ENCODE measurements around the gene LRBA. TPM values are rescaled to one million over a fixed set of nuclear protein-coding genes. Genes with fewer than 3 reads are reported as not detected.

LRBA gene
- polyA plus RNA-seq, 1 experiment = 23.4 TPM

DNA sequence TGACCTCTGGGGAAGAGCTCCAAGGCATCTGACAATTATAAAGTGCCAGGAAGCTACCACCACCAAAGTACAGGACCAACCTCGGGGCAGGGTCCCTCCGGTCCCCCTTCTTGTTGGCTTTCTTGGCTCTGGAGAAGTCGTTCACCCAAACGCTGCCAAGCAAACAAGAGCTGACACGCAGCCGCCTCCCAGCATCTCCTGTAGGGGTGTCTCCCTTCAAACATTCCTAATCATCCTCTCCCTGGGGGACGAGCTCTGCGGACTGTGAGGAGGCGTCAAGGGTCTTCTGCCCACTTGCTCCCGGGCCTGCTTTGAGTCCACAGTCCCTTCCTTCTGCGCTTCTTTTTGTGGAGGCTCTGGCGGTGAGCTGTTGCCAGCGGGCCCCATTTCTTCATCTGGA is 592.0 kb downstream of the LRBA start:
- Histone ChIP-seq H3K4me3 (ENCODE audit: low read depth, low read length) (no peak overlapping the region), H3K9me3 (ENCODE audit: control insufficient read depth, insufficient read depth, low read length) (no peaks in the 10 kb centered on the region), H3K27me3 (ENCODE audit: control insufficient read depth, insufficient read depth, low read length) (no peaks in the 10 kb centered on the region), H3K27ac (ENCODE audit: low read depth, low read length) (no peak overlapping the region)
- TF ChIP-seq, protein P1, sequence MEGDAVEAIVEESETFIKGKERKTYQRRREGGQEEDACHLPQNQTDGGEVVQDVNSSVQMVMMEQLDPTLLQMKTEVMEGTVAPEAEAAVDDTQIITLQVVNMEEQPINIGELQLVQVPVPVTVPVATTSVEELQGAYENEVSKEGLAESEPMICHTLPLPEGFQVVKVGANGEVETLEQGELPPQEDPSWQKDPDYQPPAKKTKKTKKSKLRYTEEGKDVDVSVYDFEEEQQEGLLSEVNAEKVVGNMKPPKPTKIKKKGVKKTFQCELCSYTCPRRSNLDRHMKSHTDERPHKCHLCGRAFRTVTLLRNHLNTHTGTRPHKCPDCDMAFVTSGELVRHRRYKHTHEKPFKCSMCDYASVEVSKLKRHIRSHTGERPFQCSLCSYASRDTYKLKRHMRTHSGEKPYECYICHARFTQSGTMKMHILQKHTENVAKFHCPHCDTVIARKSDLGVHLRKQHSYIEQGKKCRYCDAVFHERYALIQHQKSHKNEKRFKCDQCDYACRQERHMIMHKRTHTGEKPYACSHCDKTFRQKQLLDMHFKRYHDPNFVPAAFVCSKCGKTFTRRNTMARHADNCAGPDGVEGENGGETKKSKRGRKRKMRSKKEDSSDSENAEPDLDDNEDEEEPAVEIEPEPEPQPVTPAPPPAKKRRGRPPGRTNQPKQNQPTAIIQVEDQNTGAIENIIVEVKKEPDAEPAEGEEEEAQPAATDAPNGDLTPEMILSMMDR (IDR thresholded peaks at IDR 0.05; ENCODE audit: low read depth, low read length) = no peak
- ChIA-PET POLR2A (no interaction called here), CTCF (no interaction called here)
- no peak for DNase-seq (ENCODE audit: low read depth, low spot score)

DNA sequence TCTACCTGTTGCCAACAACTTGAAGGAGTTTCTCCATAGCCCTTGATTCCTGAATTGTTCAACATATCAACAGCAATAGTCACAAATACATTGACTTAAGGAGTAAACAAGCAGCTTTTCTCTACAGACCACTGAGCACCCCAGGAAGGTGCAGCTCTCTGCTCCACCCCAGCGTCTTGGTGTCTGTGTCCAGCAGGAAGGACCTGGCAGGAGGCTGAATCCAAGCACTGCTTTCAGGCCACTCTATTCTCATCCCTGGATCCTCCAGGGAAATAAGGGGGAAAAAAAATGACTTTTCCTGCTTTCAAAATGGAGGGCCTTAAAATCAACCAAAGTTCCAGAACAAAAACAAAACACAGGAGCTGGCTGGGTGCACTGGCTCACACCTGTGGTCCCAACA is 593.5 kb downstream of the LRBA start:
- POLR2A ChIA-PET = no interaction called here
- DNase-seq (ENCODE audit: low read depth, low spot score) = no peak
- CTCF ChIA-PET = no interaction called here
- H3K4me3 ChIP-seq (ENCODE audit: low read depth, low read length) = no peak overlapping the region
- no peaks in the 10 kb centered on the region for H3K9me3 ChIP-seq (ENCODE audit: control insufficient read depth, insufficient read depth, low read length)
- H3K27me3 ChIP-seq (ENCODE audit: control insufficient read depth, insufficient read depth, low read length) = no peaks in the 10 kb centered on the region
- no peak overlapping the region for H3K27ac ChIP-seq (ENCODE audit: low read depth, low read length)
- TF ChIP-seq, protein P1 (IDR thresholded peaks at IDR 0.05; ENCODE audit: low read depth, low read length) = no peak

DNA sequence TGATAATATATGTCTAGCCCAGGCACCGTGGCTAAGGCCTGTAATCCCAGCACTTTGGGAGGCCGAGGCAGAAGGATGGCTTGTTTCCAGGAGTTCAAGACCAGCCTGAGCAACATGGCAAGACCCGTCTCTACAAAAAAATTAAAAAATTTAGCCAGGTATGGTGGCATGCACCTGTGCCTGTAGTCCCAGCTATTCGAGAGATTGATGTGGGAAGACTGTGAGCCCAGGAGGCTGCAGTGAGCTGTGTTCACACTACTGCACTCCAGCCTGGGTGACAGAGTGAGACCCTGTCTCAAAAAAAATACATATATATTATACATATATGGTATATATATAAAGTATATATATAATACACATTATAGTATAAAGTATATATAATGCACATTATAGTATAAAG is 595.1 kb downstream of the LRBA start:
- no peak for DNase-seq (ENCODE audit: low read depth, low spot score)
- H3K27me3 ChIP-seq (ENCODE audit: control insufficient read depth, insufficient read depth, low read length) = no peaks in the 10 kb centered on the region
- no peak overlapping the region for H3K27ac ChIP-seq (ENCODE audit: low read depth, low read length)
- CTCF ChIA-PET = interaction anchor here (0.6 to 0.7 kb wide), 2 partner anchors 131 to 518 kb away, joined by 3 to 6 read pairs; no protein-coding TSS in a partner anchor
- TF ChIP-seq, protein P1 (IDR thresholded peaks at IDR 0.05; ENCODE audit: low read depth, low read length) = no peak
- no peaks in the 10 kb centered on the region for H3K9me3 ChIP-seq (ENCODE audit: control insufficient read depth, insufficient read depth, low read length)
- POLR2A ChIA-PET = no interaction called here
- H3K4me3 ChIP-seq (ENCODE audit: low read depth, low read length) = no peak overlapping the region

DNA sequence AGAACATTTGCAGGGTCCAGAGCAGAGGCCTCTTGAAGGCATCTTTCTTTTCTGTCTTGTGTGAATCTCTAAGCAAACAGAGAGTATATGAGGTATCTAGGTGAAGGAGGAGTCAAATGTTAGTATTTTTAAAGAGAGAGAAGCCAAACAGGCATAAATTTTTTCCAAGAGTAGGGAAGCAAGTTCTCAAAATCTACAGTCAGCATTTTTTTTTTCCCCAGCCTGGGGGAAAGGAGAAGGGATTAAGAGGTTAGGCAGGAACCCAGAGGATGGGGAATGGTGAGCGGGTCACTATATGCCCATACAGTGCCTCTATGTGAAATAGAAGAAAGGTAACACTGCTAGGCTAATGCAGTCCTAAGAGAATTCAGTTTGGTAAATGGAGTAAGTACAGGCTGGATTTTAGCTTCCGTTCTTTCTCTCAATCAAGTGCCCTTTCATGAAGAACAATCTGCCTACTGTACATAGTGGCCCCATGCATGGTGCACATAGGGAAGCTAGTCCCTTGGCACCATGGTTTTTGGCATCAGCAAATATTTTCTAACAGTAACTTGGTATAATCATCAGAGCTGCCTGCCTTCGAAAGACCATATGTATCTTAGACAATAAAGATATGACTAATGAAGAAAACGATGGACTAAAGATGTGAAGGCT is 596.2 kb downstream of the LRBA start:
- POLR2A ChIA-PET = no interaction called here

DNA sequence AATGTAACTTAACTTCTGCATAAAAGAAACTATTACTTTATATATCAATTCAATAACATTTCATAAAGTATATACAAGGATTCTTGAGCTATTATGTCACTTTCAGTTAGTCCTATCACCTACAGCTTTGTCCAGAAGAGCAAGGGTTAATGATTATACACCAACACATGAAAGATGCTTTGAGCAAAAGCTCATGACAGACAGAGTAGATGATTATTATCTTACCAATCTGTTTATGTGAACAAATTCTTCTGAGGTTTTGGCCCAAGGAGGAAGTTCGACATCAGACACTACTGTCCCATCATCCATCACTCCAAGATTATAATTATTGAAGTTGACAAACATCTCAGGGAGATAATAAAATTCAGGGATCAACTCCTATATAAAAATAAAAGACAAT is 599.9 kb downstream of the LRBA start:
- TF ChIP-seq, protein P1 (IDR thresholded peaks at IDR 0.05; ENCODE audit: low read depth, low read length) = no peak
- DNase-seq (ENCODE audit: low read depth, low spot score) = no peak
- ChIA-PET CTCF (no interaction called here), POLR2A (no interaction called here)
- Histone ChIP-seq H3K4me3 (ENCODE audit: low read depth, low read length) (no peak overlapping the region), H3K27me3 (ENCODE audit: control insufficient read depth, insufficient read depth, low read length) (no peaks in the 10 kb centered on the region), H3K27ac (ENCODE audit: low read depth, low read length) (no peak overlapping the region), H3K9me3 (ENCODE audit: control insufficient read depth, insufficient read depth, low read length) (no peaks in the 10 kb centered on the region)

More for the DNA sequence above, 596.2 kb downstream of the LRBA start:
- no peaks in the 10 kb centered on the region for H3K9me3 ChIP-seq (ENCODE audit: control insufficient read depth, insufficient read depth, low read length)
- TF ChIP-seq, protein P1 (IDR thresholded peaks at IDR 0.05; ENCODE audit: low read depth, low read length) = no peak
- CTCF ChIA-PET = no interaction called here
- DNase-seq (ENCODE audit: low read depth, low spot score) = no peak
- no peaks in the 10 kb centered on the region for H3K27me3 ChIP-seq (ENCODE audit: control insufficient read depth, insufficient read depth, low read length)
- H3K27ac ChIP-seq (ENCODE audit: low read depth, low read length) = no peak overlapping the region
- H3K4me3 ChIP-seq (ENCODE audit: low read depth, low read length) = no peak overlapping the region

Measured in AG04450 (cell line).